Measurements from ENCODE around the gene CDC14B. TPM values are rescaled to one million over a fixed set of nuclear protein-coding genes. Genes with fewer than 3 reads are reported as not detected.

The CDC14B gene
- total and polyA plus RNA-seq, 4 donors, result 12.8 to 37.9 (median 25.4) TPM

DNA sequence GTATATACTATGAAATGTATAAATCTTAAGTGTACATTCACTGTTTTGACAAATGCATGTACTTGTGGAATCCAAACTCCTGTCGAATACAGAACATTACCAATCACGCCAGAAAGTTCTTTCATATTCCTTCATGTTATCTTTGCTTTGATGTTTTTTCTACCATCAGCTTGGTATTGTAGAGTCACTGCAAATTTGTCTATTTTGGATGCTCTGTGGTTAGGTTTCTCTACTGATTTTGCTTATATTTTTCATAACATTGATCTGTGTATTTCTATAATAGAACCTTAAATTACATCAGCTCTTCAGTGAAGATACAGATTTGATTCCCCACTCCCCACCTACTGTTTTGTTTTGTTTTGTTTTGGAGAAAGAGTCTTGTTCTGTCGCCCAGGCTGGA is 138.9 kb downstream of the CDC14B start:
- no peaks in the 10 kb centered on the region for H3K9me3 ChIP-seq (ENCODE audit: control insufficient read depth, low read length)
- DNase-seq (no peak), ATAC-seq (ENCODE audit: low FRiP score) (no peak)
- H3K4me3 ChIP-seq (ENCODE audit: low read length in 2 of 2), result no peak overlapping the region
- intact Hi-C loops (cut with DNase I), result loop anchor here (10.0 kb wide), 3 partner anchors 84 to 174 kb away; partner anchors contain the start of genes CDC14B (in 1 of the 2) and PRXL2C (in 1 of the 2)
- 98% methylated on average over 3 of the region's 3 CpGs for WGBS, 2 donors
- H3K27ac ChIP-seq (ENCODE audit: low read depth in 1 of 2, low read length in 2 of 2), result no peak overlapping the region
- H3K36me3 ChIP-seq (ENCODE audit: control insufficient read depth in 1 of 2, insufficient read depth in 2 of 2, low read length in 1 of 2), result no peaks in the 10 kb centered on the region
- no peaks in the 10 kb centered on the region for H3K27me3 ChIP-seq (ENCODE audit: control insufficient read depth in 1 of 2, insufficient read depth in 2 of 2, low read length in 1 of 2)
- H3K4me1 ChIP-seq (ENCODE audit: control insufficient read depth in 1 of 2, insufficient read depth in 2 of 2, low read length in 2 of 2), result peaks cover 0 to 10% of the 10 kb centered on the region in 2 donors

DNA sequence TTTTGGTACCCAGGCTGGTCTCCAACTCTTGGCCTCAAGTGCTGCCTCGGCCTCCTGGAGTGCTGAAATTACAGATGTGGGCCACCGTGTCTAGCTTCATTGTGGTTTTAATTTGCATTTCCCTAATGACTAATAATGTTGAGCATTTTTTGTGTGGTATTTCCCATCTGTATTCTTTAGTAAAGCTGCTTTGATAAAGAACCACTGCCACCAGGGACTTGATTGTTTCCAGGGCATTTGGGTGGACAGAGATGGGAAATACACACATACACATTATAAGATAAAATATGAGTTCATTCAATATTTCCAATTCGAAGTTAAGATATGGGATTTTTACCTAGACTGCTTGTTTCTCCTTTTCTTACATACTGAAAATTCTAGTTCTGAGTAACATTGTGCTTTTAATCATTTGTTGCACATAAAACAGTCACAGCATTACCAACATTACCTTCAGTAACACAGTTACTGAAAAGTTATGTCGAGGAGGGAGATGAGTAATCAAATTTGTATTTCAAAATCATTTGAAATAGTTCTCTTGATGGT is 140.7 kb downstream of the CDC14B start:
- DNase-seq, result no peak

DNA sequence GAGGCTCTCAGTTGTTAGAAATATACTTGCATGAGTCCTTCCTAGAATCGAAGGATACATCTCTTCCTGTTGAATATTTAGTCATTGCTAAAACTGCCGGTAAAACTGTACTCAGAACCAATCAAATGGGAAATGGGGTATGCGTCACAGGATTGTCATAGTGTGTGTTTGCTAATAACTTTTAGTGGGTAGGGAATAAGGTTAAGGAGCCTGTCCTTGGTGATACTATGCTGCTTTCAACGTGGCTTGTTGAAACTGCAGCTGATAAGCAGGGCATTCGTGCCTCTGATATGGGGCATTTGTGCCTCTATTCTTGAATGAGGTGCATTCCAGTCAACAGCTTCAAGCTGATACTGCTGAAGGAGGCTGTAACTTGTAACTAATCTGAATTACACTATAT is 143.1 kb downstream of the CDC14B start:
- WGBS, 2 donors, result 69 to 73% methylated on average over 5 of the region's 5 CpGs
- H3K9me3 ChIP-seq (ENCODE audit: control insufficient read depth, low read length), result no peaks in the 10 kb centered on the region
- DNase-seq, result no peak
- ATAC-seq (ENCODE audit: low FRiP score), result no peak
- H3K4me1 ChIP-seq (ENCODE audit: control insufficient read depth in 1 of 2, insufficient read depth in 2 of 2, low read length in 2 of 2), result no peaks in the 10 kb centered on the region
- H3K27me3 ChIP-seq (ENCODE audit: control insufficient read depth in 1 of 2, insufficient read depth in 2 of 2, low read length in 1 of 2), result no peaks in the 10 kb centered on the region
- intact Hi-C loops (cut with DNase I), result no loop called here
- H3K36me3 ChIP-seq (ENCODE audit: control insufficient read depth in 1 of 2, insufficient read depth in 2 of 2, low read length in 1 of 2), result peaks cover 0 to 6% of the 10 kb centered on the region in 2 donors
- no peak overlapping the region for H3K4me3 ChIP-seq (ENCODE audit: low read length in 2 of 2)
- no peak overlapping the region for H3K27ac ChIP-seq (ENCODE audit: low read depth in 1 of 2, low read length in 2 of 2)

More for the DNA sequence above, 140.7 kb downstream of the CDC14B start:
- Histone ChIP-seq H3K36me3 (ENCODE audit: control insufficient read depth in 1 of 2, insufficient read depth in 2 of 2, low read length in 1 of 2) (peaks cover 0 to 2% of the 10 kb centered on the region in 2 donors), H3K4me3 (ENCODE audit: low read length in 2 of 2) (no peak overlapping the region), H3K27ac (ENCODE audit: low read depth in 1 of 2, low read length in 2 of 2) (no peak overlapping the region), H3K4me1 (ENCODE audit: control insufficient read depth in 1 of 2, insufficient read depth in 2 of 2, low read length in 2 of 2) (peaks cover 0 to 4% of the 10 kb centered on the region in 2 donors), H3K9me3 (ENCODE audit: control insufficient read depth, low read length) (no peaks in the 10 kb centered on the region), H3K27me3 (ENCODE audit: control insufficient read depth in 1 of 2, insufficient read depth in 2 of 2, low read length in 1 of 2) (no peaks in the 10 kb centered on the region)
- ATAC-seq (ENCODE audit: low FRiP score), result no peak
- intact Hi-C loops (cut with DNase I), result no loop called here
- WGBS, 2 donors, result 75 to 85% methylated on average over 4 of the region's 4 CpGs

DNA sequence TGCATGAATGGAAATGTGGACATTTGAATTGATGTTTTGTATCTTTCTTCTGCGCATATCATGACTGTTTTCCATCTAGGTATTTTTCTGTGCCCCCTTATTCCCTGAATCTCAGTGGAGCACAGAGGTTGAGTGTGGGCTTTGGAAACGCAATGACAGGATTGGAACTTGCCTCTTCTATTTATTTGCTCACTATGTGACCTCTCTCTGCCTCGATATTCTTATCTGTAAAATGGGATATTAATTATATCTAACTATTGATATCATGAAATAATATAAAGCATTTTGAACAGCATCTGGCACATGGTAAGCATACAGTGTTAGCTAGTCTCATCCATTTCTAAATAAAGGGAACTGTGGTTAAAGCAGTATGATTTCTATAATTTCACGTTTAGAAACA is 143.6 kb downstream of the CDC14B start:
- intact Hi-C loops (cut with DNase I), result no loop called here
- WGBS, 2 donors, result 90 to 91% methylated on average over 4 of the region's 4 CpGs
- ATAC-seq (ENCODE audit: low FRiP score), result no peak
- Histone ChIP-seq H3K4me1 (ENCODE audit: control insufficient read depth in 1 of 2, insufficient read depth in 2 of 2, low read length in 2 of 2) (no peaks in the 10 kb centered on the region), H3K9me3 (ENCODE audit: control insufficient read depth, low read length) (no peaks in the 10 kb centered on the region), H3K36me3 (ENCODE audit: control insufficient read depth in 1 of 2, insufficient read depth in 2 of 2, low read length in 1 of 2) (peaks cover 0 to 6% of the 10 kb centered on the region in 2 donors), H3K27ac (ENCODE audit: low read depth in 1 of 2, low read length in 2 of 2) (no peak overlapping the region), H3K27me3 (ENCODE audit: control insufficient read depth in 1 of 2, insufficient read depth in 2 of 2, low read length in 1 of 2) (no peaks in the 10 kb centered on the region), H3K4me3 (ENCODE audit: low read length in 2 of 2) (no peak overlapping the region)
- DNase-seq, result no peak

DNA sequence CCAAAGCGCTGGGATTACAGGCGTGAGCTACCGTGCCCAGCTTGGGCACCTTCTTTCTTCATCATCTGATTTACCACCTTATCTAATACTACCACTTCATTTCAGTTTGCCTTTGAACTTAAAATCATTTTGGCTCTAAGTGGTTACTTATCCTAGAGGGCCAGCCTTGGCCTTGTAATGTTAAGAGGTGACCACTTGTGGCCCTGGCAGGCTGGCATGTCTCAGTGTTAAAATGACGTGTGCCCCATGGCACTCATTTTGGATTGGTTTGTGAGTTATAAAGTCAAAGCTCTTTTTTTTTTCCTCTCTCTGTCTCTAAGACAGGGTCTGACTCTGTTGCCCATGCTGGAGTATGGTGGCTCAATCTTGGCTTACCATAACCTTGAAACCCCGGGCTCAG is 151.9 kb downstream of the CDC14B start:
- intact Hi-C loops (cut with DNase I), result no loop called here
- ATAC-seq (ENCODE audit: low FRiP score) (no peak), DNase-seq (no peak)
- Histone ChIP-seq H3K27ac (ENCODE audit: low read depth in 1 of 2, low read length in 2 of 2) (no peak overlapping the region), H3K27me3 (ENCODE audit: control insufficient read depth in 1 of 2, insufficient read depth in 2 of 2, low read length in 1 of 2) (no peaks in the 10 kb centered on the region), H3K36me3 (ENCODE audit: control insufficient read depth in 1 of 2, insufficient read depth in 2 of 2, low read length in 1 of 2) (peaks cover 0 to 2% of the 10 kb centered on the region in 2 donors), H3K4me3 (ENCODE audit: low read length in 2 of 2) (no peak overlapping the region), H3K9me3 (ENCODE audit: control insufficient read depth, low read length) (no peaks in the 10 kb centered on the region), H3K4me1 (ENCODE audit: control insufficient read depth in 1 of 2, insufficient read depth in 2 of 2, low read length in 2 of 2) (peaks cover 0 to 5% of the 10 kb centered on the region in 2 donors)
- 89 to 91% methylated on average over 5 of the region's 5 CpGs for WGBS, 2 donors

DNA sequence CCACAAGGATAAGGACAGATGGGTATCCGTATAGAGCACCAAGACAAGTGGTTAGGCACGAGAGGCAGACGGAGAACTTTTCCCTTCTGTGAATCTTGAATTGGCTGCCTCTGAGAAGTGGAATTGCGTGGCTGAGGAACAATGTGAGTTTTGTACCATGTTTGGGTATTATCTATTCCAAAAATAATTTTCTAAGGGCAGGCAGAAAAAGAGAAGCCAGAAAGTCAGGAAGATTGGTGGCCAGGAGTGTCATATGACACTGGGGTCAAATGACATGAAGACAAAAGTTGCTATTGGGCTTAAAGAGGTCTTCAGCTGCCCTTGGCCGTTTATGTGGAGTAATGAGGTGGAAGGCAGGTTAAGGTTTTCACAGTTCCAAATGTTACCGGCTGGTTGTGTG is 155.2 kb downstream of the CDC14B start:
- DNase-seq (no peak), ATAC-seq (ENCODE audit: low FRiP score) (no peak)
- Histone ChIP-seq H3K36me3 (ENCODE audit: control insufficient read depth in 1 of 2, insufficient read depth in 2 of 2, low read length in 1 of 2) (peaks cover 0 to 2% of the 10 kb centered on the region in 2 donors), H3K4me3 (ENCODE audit: low read length in 2 of 2) (no peak overlapping the region), H3K27me3 (ENCODE audit: control insufficient read depth in 1 of 2, insufficient read depth in 2 of 2, low read length in 1 of 2) (no peaks in the 10 kb centered on the region), H3K9me3 (ENCODE audit: control insufficient read depth, low read length) (no peaks in the 10 kb centered on the region), H3K4me1 (ENCODE audit: control insufficient read depth in 1 of 2, insufficient read depth in 2 of 2, low read length in 2 of 2) (peaks cover 0 to 5% of the 10 kb centered on the region in 2 donors), H3K27ac (ENCODE audit: low read depth in 1 of 2, low read length in 2 of 2) (peak overlapping the region; percentile 16 to 42)
- intact Hi-C loops (cut with DNase I), result no loop called here
- WGBS, 2 donors, result 4 to 7% methylated on average over 6 of the region's 6 CpGs

DNA sequence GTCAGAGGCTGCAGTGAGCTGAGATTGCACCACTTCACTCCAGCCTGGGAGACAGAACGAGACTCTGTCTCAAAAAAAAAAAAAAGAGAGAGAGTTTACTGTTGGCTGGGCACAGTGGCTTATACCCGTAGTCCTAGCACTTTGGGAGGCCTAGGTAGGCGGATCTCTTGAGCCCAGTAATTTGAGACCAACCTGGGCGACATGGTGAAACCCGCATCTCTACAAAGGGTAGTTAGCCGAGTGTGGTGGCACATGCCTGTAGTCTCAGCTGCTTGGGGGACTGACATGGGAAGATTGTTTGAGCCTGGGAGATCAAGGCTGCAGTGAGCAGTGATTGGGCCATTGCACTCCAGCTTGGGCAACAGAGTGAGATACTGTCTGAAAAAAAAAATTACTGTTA is 157.1 kb downstream of the CDC14B start:
- Histone ChIP-seq H3K36me3 (ENCODE audit: control insufficient read depth in 1 of 2, insufficient read depth in 2 of 2, low read length in 1 of 2) (peaks cover 0 to 2% of the 10 kb centered on the region in 2 donors), H3K4me3 (ENCODE audit: low read length in 2 of 2) (no peak overlapping the region), H3K4me1 (ENCODE audit: control insufficient read depth in 1 of 2, insufficient read depth in 2 of 2, low read length in 2 of 2) (peaks cover 0 to 5% of the 10 kb centered on the region in 2 donors), H3K9me3 (ENCODE audit: control insufficient read depth, low read length) (no peaks in the 10 kb centered on the region), H3K27ac (ENCODE audit: low read depth in 1 of 2, low read length in 2 of 2) (no peak overlapping the region), H3K27me3 (ENCODE audit: control insufficient read depth in 1 of 2, insufficient read depth in 2 of 2, low read length in 1 of 2) (no peaks in the 10 kb centered on the region)
- DNase-seq (no peak), ATAC-seq (ENCODE audit: low FRiP score) (no peak)
- intact Hi-C loops (cut with DNase I), result no loop called here
- 94 to 95% methylated on average over 6 of the region's 6 CpGs for WGBS, 2 donors

DNA sequence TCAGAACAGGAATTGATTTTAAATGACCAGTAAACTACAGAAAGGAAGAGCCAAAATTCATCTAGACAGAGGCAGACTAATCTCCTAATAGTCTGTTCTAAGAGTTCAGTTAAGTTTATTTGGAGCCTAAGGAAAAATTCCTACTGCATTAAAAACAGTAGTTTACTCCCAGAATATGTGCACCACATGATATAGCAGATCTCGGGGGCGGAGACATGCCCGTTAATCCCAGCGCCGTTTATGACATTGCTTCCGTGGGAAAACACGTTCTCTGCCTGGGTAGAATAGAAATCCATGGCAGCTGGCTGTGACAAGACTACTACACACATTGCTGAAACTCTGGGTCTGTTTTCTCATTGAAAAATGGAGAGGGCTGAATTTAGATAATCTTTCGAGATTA is 158.3 kb downstream of the CDC14B start:
- no peak for ATAC-seq (ENCODE audit: low FRiP score)
- intact Hi-C loops (cut with DNase I), result no loop called here
- 89 to 91% methylated on average over 8 of the region's 8 CpGs for WGBS, 2 donors

DNA sequence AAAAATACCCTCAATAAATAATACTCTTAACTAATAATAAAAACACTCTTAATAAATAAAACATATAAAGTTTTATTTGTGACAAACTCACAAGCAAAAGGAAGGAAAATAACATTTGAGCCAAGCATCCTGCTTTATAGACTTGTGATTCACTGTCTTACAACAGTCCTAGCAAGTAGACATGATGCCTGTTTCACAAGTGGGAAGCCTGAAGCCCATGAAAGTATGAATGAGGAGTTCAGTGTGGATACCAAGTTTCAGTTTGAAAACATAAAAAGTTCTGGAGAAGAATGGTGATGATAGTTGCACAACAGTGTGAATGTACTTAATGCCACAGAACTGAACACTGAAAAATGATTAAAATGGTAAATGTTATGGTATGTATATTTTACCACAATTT is 158.8 kb downstream of the CDC14B start:
- intact Hi-C loops (cut with DNase I), result no loop called here
- H3K27me3 ChIP-seq (ENCODE audit: control insufficient read depth in 1 of 2, insufficient read depth in 2 of 2, low read length in 1 of 2), result no peaks in the 10 kb centered on the region
- no peak for DNase-seq
- H3K36me3 ChIP-seq (ENCODE audit: control insufficient read depth in 1 of 2, insufficient read depth in 2 of 2, low read length in 1 of 2), result no peaks in the 10 kb centered on the region
- H3K27ac ChIP-seq (ENCODE audit: low read depth in 1 of 2, low read length in 2 of 2), result no peak overlapping the region
- H3K4me3 ChIP-seq (ENCODE audit: low read length in 2 of 2), result no peak overlapping the region
- no peaks in the 10 kb centered on the region for H3K9me3 ChIP-seq (ENCODE audit: control insufficient read depth, low read length)
- ATAC-seq (ENCODE audit: low FRiP score), result no peak
- peaks cover 0 to 5% of the 10 kb centered on the region in 2 donors for H3K4me1 ChIP-seq (ENCODE audit: control insufficient read depth in 1 of 2, insufficient read depth in 2 of 2, low read length in 2 of 2)

More for the DNA sequence above, 158.3 kb downstream of the CDC14B start:
- no peaks in the 10 kb centered on the region for H3K36me3 ChIP-seq (ENCODE audit: control insufficient read depth in 1 of 2, insufficient read depth in 2 of 2, low read length in 1 of 2)
- no peaks in the 10 kb centered on the region for H3K9me3 ChIP-seq (ENCODE audit: control insufficient read depth, low read length)
- no peak overlapping the region for H3K27ac ChIP-seq (ENCODE audit: low read depth in 1 of 2, low read length in 2 of 2)
- DNase-seq, result no peak
- H3K27me3 ChIP-seq (ENCODE audit: control insufficient read depth in 1 of 2, insufficient read depth in 2 of 2, low read length in 1 of 2), result no peaks in the 10 kb centered on the region
- no peak overlapping the region for H3K4me3 ChIP-seq (ENCODE audit: low read length in 2 of 2)
- H3K4me1 ChIP-seq (ENCODE audit: control insufficient read depth in 1 of 2, insufficient read depth in 2 of 2, low read length in 2 of 2), result peaks cover 0 to 5% of the 10 kb centered on the region in 2 donors
